Omental fat pad (tissue), 4 donors: Measurements from ENCODE around the gene PAX8. TPM values are rescaled to one million over a fixed set of nuclear protein-coding genes. Genes with fewer than 3 reads are reported as not detected.
"Not testable (repeated sequence)": the region's sequence is repeated elsewhere in the genome, so short reads cannot be mapped to it uniquely, and the experiment has no call there.

ENCODE experiments used
- ATAC-seq: fragments of 150-250 bp; one replicate; pipeline ENCODE4 v1.9.1; 2016; ENCODE audit warnings: mild to moderate bottlenecking, moderate library complexity; ENCODE audit not compliant: low FRiP score
- DNase-seq: peaks from one replicate; pipeline ENCODE4 v3.0.0-alpha.2; 2019; ENCODE audit warnings: low spot score
- CTCF ChIP-seq, 3 donors: fragments of 450-650 bp; IDR thresholded peaks; one replicate each; pipeline ENCODE4 v1.5.1; 2016 to 2017; ENCODE audit warnings: antibody characterized with exemption in 3 of 3, mild to moderate bottlenecking in 3 of 3, moderate library complexity in 2 of 3
- total RNA-seq, 4 donors: library from RNA; depleted of rRNA; stranded (reverse); fragments of >200 nt; gene quantifications; one replicate each; pipeline ENCODE4 v1.1.0, GENCODE V29; 2016

The PAX8 gene
- total RNA-seq, 4 donors from 2014 or later, result 2.8 to 9.4 (median 5.8) TPM

GRCh38 chr2:113309655-113310387 lies 31.1 kb upstream of the PAX8 start:
- no peak for DNase-seq
- ATAC-seq, result no peak
- no peak for TF ChIP-seq CTCF (IDR thresholded peaks at IDR 0.05)

GRCh38 chr2:113308784-113309183 lies 30.1 kb upstream of the PAX8 start:
- ATAC-seq, DNase-seq: not testable (repeated sequence)

- DNase-seq, ATAC-seq: not testable (repeated sequence)
Observed at GRCh38 chr2:113306207-113306606, 27.5 kb upstream of the PAX8 start.

- not testable (repeated sequence) for ATAC-seq, DNase-seq
Observed at GRCh38 chr2:113305749-113306148, 27.0 kb upstream of the PAX8 start.

GRCh38 chr2:113305146-113305545 lies 26.4 kb upstream of the PAX8 start:
- TF ChIP-seq CTCF (IDR thresholded peaks at IDR 0.05), result no peak
- no peak for ATAC-seq
- DNase-seq, result no peak

- ATAC-seq (no peak), DNase-seq (no peak)
- no peak for TF ChIP-seq CTCF (IDR thresholded peaks at IDR 0.05)
Observed at GRCh38 chr2:113304702-113305101, 26.0 kb upstream of the PAX8 start.

GRCh38 chr2:113302216-113302980 lies 23.7 kb upstream of the PAX8 start:
- not testable (repeated sequence) for DNase-seq, ATAC-seq

- no peak for DNase-seq
- no peak for TF ChIP-seq CTCF (IDR thresholded peaks at IDR 0.05)
- ATAC-seq, result no peak
Observed at GRCh38 chr2:113300281-113300680, 21.6 kb upstream of the PAX8 start.

GRCh38 chr2:113298176-113298575 lies 19.5 kb upstream of the PAX8 start:
- ATAC-seq (no peak), DNase-seq (no peak)
- no peak for TF ChIP-seq CTCF (IDR thresholded peaks at IDR 0.05)

- not testable (repeated sequence) for ATAC-seq, DNase-seq
Observed at GRCh38 chr2:113297590-113297989, 18.9 kb upstream of the PAX8 start.
